ENCODE measurements around the gene ICAM1. TPM values are rescaled to one million over a fixed set of nuclear protein-coding genes. Genes with fewer than 3 reads are reported as not detected.

ICAM1 gene
- total and polyA plus RNA-seq, 7 experiments from 2014 or later: 1.2 to 47.2 (median 4.2) TPM

- Histone ChIP-seq H3K36me3 (ENCODE audit: control insufficient read depth in 2 of 3, insufficient read depth in 3 of 3, low read length in 3 of 3) (peaks cover 3 to 81% (median 7%) of the 10 kb centered on the region in 3 experiments), H3K4me3 (ENCODE audit: low read length) (no peak overlapping the region), H3K27me3 (ENCODE audit: control insufficient read depth in 2 of 2, insufficient read depth in 2 of 2, low read length in 2 of 2) (no peaks in the 10 kb centered on the region), H3K4me1 (ENCODE audit: control insufficient read depth in 2 of 2, insufficient read depth in 2 of 2, low read length in 2 of 2) (peaks cover 6 to 13% of the 10 kb centered on the region in 2 donors), H3K27ac (ENCODE audit: low read depth, low read length) (no peak overlapping the region), H3K9me3 (ENCODE audit: control insufficient read depth in 2 of 3, low read length in 3 of 3) (no peaks in the 10 kb centered on the region)
- Mint-ChIP-seq H3K4me3 (no peak overlapping the region), H3K27ac (peak overlapping the region in 2 of 9 donors; percentile 14 to 41), H3K4me1 (peaks cover 13 to 27% (median 16%) of the 10 kb centered on the region in 7 donors), H3K9me3 (peaks cover 0 to 3% (median 0%) of the 10 kb centered on the region in 11 donors), H3K36me3 (peaks cover 5 to 14% (median 11%) of the 10 kb centered on the region in 5 donors), H3K27me3 (no peaks in the 10 kb centered on the region)
- no peak for ATAC-seq
- ChIA-PET CTCF (interaction anchor here (0.8 kb wide), 1 partner anchor 10 kb away, joined by 3 read pairs; no protein-coding TSS in a partner anchor), POLR2A (interaction anchor here (0.6 kb wide), 2 partner anchors 16 to 307 kb away, joined by 3 to 7 read pairs; no protein-coding TSS in a partner anchor)
- no peak for DNase-seq
- intact Hi-C loops (cut with micrococcal nuclease): no loop called here
These were observed 48.1 kb downstream of the ICAM1 start for GRCh38 chr19:10318807-10319682.

GRCh38 chr19:10320602-10321416 lies 49.9 kb downstream of the ICAM1 start:
- Mint-ChIP-seq H3K9me3 (no peaks in the 10 kb centered on the region), H3K4me3 (no peak overlapping the region), H3K27ac (no peak overlapping the region), H3K36me3 (peaks cover 5 to 14% (median 10%) of the 10 kb centered on the region in 5 donors), H3K27me3 (no peaks in the 10 kb centered on the region), H3K4me1 (peaks cover 3 to 10% (median 5%) of the 10 kb centered on the region in 7 donors)
- H3K27me3 ChIP-seq (ENCODE audit: control insufficient read depth in 2 of 2, insufficient read depth in 2 of 2, low read length in 2 of 2): no peaks in the 10 kb centered on the region
- DNase-seq (no peak), ATAC-seq (no peak)
- ChIA-PET POLR2A (interaction anchor here (0.8 kb wide), 1 partner anchor 13 kb away, joined by 3 read pairs; no protein-coding TSS in a partner anchor), CTCF (interaction anchor here (0.7 kb wide), 1 partner anchor 153 kb away, joined by 3 read pairs; no protein-coding TSS in a partner anchor)
- H3K4me3 ChIP-seq (ENCODE audit: low read length): no peak overlapping the region
- peaks cover 0 to 5% of the 10 kb centered on the region in 2 donors for H3K4me1 ChIP-seq (ENCODE audit: control insufficient read depth in 2 of 2, insufficient read depth in 2 of 2, low read length in 2 of 2)
- H3K9me3 ChIP-seq (ENCODE audit: control insufficient read depth in 2 of 3, low read length in 3 of 3): no peaks in the 10 kb centered on the region
- intact Hi-C loops (cut with micrococcal nuclease): no loop called here
- no peak overlapping the region for H3K27ac ChIP-seq (ENCODE audit: low read depth, low read length)
- peaks cover 7 to 93% (median 11%) of the 10 kb centered on the region in 3 experiments for H3K36me3 ChIP-seq (ENCODE audit: control insufficient read depth in 2 of 3, insufficient read depth in 3 of 3, low read length in 3 of 3)

- no peak overlapping the region for H3K4me3 Mint-ChIP-seq
- no peaks in the 10 kb centered on the region for H3K9me3 ChIP-seq (ENCODE audit: control insufficient read depth in 2 of 3, low read length in 3 of 3)
- ATAC-seq (no peak), DNase-seq (no peak)
- ChIA-PET CTCF (no interaction called here), POLR2A (no interaction called here)
- no peak overlapping the region for H3K27ac ChIP-seq (ENCODE audit: low read depth, low read length)
- no peaks in the 10 kb centered on the region for H3K27me3 ChIP-seq (ENCODE audit: control insufficient read depth in 2 of 2, insufficient read depth in 2 of 2, low read length in 2 of 2)
- intact Hi-C loops (cut with micrococcal nuclease): no loop called here
- no peak overlapping the region for H3K27ac Mint-ChIP-seq
- H3K27me3 Mint-ChIP-seq: no peaks in the 10 kb centered on the region
- no peaks in the 10 kb centered on the region for H3K9me3 Mint-ChIP-seq
- no peak overlapping the region for H3K4me3 ChIP-seq (ENCODE audit: low read length)
- no peaks in the 10 kb centered on the region for H3K4me1 ChIP-seq (ENCODE audit: control insufficient read depth in 2 of 2, insufficient read depth in 2 of 2, low read length in 2 of 2)
- H3K36me3 Mint-ChIP-seq: peaks cover 5 to 14% (median 9%) of the 10 kb centered on the region in 5 donors
- H3K36me3 ChIP-seq (ENCODE audit: control insufficient read depth in 2 of 3, insufficient read depth in 3 of 3, low read length in 3 of 3): peaks cover 7 to 97% (median 11%) of the 10 kb centered on the region in 3 experiments
- peaks cover 0 to 4% (median under 1%) of the 10 kb centered on the region in 7 donors for H3K4me1 Mint-ChIP-seq
These were observed 50.5 kb downstream of the ICAM1 start for GRCh38 chr19:10321417-10321797.

GRCh38 chr19:10321874-10322835 lies 51.2 kb downstream of the ICAM1 start:
- H3K27ac Mint-ChIP-seq: peak overlapping the region in 2 of 9 donors; percentile 1 to 56
- intact Hi-C loops (cut with micrococcal nuclease): no loop called here
- Histone ChIP-seq H3K27me3 (ENCODE audit: control insufficient read depth in 2 of 2, insufficient read depth in 2 of 2, low read length in 2 of 2) (no peaks in the 10 kb centered on the region), H3K9me3 (ENCODE audit: control insufficient read depth in 2 of 3, low read length in 3 of 3) (no peaks in the 10 kb centered on the region), H3K4me1 (ENCODE audit: control insufficient read depth in 2 of 2, insufficient read depth in 2 of 2, low read length in 2 of 2) (no peaks in the 10 kb centered on the region), H3K27ac (ENCODE audit: low read depth, low read length) (no peak overlapping the region), H3K36me3 (ENCODE audit: control insufficient read depth in 2 of 3, insufficient read depth in 3 of 3, low read length in 3 of 3) (peaks cover 7 to 97% (median 14%) of the 10 kb centered on the region in 3 experiments), H3K4me3 (ENCODE audit: low read length) (no peak overlapping the region)
- no peaks in the 10 kb centered on the region for H3K9me3 Mint-ChIP-seq
- peaks cover 5 to 14% (median 9%) of the 10 kb centered on the region in 5 donors for H3K36me3 Mint-ChIP-seq
- ATAC-seq (no peak), DNase-seq (no peak)
- CTCF ChIA-PET: no interaction called here
- peak overlapping the region in 1 of 10 donors; percentile 14 for H3K4me3 Mint-ChIP-seq
- H3K4me1 Mint-ChIP-seq: peaks cover 0 to 3% (median 0%) of the 10 kb centered on the region in 7 donors
- H3K27me3 Mint-ChIP-seq: no peaks in the 10 kb centered on the region
- POLR2A ChIA-PET: no interaction called here

GRCh38 chr19:10325732-10326131 lies 54.8 kb downstream of the ICAM1 start:
- ChIA-PET POLR2A (interaction anchor here (1.0 kb wide), 1 partner anchor 12 kb away, joined by 3 read pairs; no protein-coding TSS in a partner anchor), CTCF (interaction anchor here (1.2 kb wide), 1 partner anchor 40 kb away, joined by 5 read pairs; no protein-coding TSS in a partner anchor)
- H3K4me1 Mint-ChIP-seq: peaks cover 0 to 9% (median 3%) of the 10 kb centered on the region in 7 donors
- ATAC-seq: no peak
- peaks cover 5 to 13% (median 5%) of the 10 kb centered on the region in 5 donors for H3K36me3 Mint-ChIP-seq
- H3K9me3 Mint-ChIP-seq: no peaks in the 10 kb centered on the region
- no peak overlapping the region for H3K4me3 ChIP-seq (ENCODE audit: low read length)
- H3K9me3 ChIP-seq (ENCODE audit: control insufficient read depth in 2 of 3, low read length in 3 of 3): no peaks in the 10 kb centered on the region
- DNase-seq: no peak
- H3K27me3 Mint-ChIP-seq: no peaks in the 10 kb centered on the region
- H3K27ac Mint-ChIP-seq: no peak overlapping the region
- peaks cover 4 to 99% (median 31%) of the 10 kb centered on the region in 3 experiments for H3K36me3 ChIP-seq (ENCODE audit: control insufficient read depth in 2 of 3, insufficient read depth in 3 of 3, low read length in 3 of 3)
- H3K27ac ChIP-seq (ENCODE audit: low read depth, low read length): no peak overlapping the region
- H3K4me1 ChIP-seq (ENCODE audit: control insufficient read depth in 2 of 2, insufficient read depth in 2 of 2, low read length in 2 of 2): no peaks in the 10 kb centered on the region
- intact Hi-C loops (cut with micrococcal nuclease): no loop called here
- H3K27me3 ChIP-seq (ENCODE audit: control insufficient read depth in 2 of 2, insufficient read depth in 2 of 2, low read length in 2 of 2): no peaks in the 10 kb centered on the region
- H3K4me3 Mint-ChIP-seq: no peak overlapping the region

All from naive thymus-derived CD4-positive, alpha-beta T cell (primary cell).